Astrocyte of the cerebellum (primary cell): ENCODE results near the gene NRXN2.

ENCODE experiments used
- DNase-seq: peaks from one replicate; pipeline ENCODE4 v3.0.0-alpha.2; 2011; ENCODE audit warnings: low read depth
- H3K4me3 ChIP-seq: 2 replicates; pipeline ENCODE4 v1.5.1; 2011; ENCODE audit warnings: mild to moderate bottlenecking, low read depth, low read length, moderate library complexity
- in situ Hi-C: cut with HindIII; loops from 2 replicates; pipeline ENCODE4 v1.10.0; 2017; ENCODE audit warnings: low sequenced_read_pairs
- TF ChIP-seq, protein P1 (sequence below): IDR thresholded peaks from 2 replicates; pipeline ENCODE4 v1.5.1; 2012; ENCODE audit warnings: low read length, low read depth, moderate library complexity, mild to moderate bottlenecking; ENCODE audit errors: missing control alignments

Gene NRXN2

DNA sequence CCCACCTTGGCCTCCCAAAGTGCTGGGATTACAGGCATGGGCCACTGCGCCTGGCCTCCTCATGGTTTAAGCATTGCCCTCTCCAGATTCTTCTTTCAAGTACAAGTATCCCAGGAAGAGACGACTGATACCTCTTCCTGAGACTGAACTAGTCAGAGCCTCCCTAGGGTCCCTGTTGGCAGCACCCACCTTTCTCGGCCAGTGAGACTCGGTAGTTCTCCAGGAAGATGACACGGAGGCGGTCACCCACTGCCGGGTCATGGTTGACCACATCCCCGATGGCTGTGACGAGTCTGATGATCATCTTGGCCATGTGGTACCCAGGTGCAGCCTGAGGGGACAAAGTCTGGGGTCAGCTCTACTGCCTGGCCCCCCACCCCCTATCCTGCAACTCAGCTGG lies 28.1 kb upstream of the NRXN2 start:
- TF ChIP-seq, protein P1, sequence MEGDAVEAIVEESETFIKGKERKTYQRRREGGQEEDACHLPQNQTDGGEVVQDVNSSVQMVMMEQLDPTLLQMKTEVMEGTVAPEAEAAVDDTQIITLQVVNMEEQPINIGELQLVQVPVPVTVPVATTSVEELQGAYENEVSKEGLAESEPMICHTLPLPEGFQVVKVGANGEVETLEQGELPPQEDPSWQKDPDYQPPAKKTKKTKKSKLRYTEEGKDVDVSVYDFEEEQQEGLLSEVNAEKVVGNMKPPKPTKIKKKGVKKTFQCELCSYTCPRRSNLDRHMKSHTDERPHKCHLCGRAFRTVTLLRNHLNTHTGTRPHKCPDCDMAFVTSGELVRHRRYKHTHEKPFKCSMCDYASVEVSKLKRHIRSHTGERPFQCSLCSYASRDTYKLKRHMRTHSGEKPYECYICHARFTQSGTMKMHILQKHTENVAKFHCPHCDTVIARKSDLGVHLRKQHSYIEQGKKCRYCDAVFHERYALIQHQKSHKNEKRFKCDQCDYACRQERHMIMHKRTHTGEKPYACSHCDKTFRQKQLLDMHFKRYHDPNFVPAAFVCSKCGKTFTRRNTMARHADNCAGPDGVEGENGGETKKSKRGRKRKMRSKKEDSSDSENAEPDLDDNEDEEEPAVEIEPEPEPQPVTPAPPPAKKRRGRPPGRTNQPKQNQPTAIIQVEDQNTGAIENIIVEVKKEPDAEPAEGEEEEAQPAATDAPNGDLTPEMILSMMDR: no peak
- in situ Hi-C loops: loop anchor here (5.0 to 25.0 kb wide), 2 partner anchors 34 to 111 kb away; no protein-coding TSS in a partner anchor
- no peak overlapping the region for H3K4me3 ChIP-seq
- no peak for DNase-seq

DNA sequence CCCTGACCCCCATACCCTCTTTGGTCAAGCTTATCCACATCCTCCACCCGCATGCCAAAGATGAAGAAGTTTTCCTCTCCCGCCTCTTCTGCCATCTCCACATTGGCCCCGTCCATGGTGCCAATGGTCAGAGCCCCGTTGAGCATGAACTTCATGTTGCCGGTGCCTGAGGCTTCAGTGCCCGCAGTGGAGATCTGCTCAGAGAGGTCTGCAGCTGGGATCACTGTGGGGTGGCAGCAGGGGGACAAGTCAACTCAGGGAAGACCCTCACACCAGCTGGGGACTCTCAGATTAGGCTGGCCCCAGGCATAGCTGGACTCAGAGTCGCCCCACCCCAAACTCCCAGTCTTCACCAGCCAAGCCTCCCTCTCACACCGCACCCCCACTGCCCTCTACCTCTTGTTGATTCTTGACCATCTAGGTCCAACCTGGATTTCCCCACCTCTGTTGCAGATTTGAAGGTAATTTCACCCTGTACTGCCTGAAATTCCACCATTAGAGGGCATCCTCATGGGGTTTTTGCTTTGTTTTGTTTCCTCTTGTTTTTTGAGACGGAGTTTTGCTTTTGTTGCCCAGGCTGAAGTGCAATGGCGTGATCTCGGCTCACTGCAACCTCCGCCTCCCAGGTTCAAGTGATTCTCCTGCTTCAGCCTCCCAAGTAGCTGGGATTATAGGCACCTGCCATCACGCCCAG lies 27.5 kb upstream of the NRXN2 start:
- H3K4me3 ChIP-seq: no peak overlapping the region
- TF ChIP-seq, protein P1: peak; percentile 17
- DNase-seq: no peak
- in situ Hi-C loops: loop anchor here (5.0 to 25.0 kb wide), 2 partner anchors 33 to 112 kb away; no protein-coding TSS in a partner anchor

DNA sequence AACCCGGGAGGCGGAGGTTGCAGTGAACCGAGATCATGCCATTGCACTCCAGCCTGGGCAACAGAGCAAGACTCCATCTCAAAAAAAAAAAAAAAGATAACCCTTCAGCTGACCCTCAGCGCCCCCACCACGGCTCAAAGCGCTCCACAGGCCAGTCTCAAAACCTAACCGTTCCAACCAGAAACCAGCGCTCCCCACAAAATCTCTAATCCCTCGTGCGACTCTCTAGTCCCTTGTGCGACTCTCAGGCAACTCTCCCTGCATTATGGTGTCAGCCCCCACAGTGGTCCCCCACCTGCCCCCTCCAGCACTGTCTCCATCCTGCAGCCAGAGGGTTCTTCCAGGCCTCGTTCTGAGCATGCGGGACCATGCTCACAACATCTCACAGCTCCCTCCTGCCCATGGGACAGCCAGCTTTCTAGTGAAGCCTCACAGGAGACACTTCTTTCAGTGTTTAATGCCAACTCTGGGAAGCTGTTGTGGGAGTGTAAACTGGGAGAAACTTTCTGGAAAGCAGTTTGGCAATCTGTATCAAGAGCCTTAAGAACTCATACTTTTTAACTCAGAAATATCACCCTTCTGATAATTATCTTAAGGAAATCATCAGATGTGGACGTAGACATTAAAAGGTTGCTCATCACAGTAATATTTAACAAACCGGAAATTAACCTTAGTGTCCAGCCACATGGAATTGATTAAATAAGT lies 25.1 kb upstream of the NRXN2 start:
- in situ Hi-C loops: no loop called here
- TF ChIP-seq, protein P1: no peak
- H3K4me3 ChIP-seq: no peak overlapping the region
- no peak for DNase-seq

DNA sequence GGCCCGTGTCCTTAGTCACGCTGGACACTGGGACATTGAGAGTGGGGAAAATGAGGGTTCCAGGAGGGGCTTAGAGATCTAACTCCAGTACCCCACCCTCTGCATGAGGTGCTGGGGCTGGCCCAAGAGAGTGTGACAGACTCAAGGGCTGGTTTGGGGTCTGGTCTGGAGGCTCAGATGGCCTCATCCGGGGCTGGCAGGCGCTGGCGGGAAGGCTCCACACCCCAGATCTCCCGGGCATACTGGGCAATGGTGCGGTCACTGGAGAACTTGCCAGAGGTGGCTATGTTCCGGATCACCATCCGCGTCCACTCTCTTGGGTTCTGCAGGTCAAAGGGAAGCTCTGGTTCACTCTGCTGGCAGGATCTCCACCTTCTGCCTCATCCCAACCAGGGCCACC lies 23.5 kb upstream of the NRXN2 start:
- DNase-seq: no peak
- in situ Hi-C loops: no loop called here
- no peak overlapping the region for H3K4me3 ChIP-seq
- TF ChIP-seq, protein P1: no peak

DNA sequence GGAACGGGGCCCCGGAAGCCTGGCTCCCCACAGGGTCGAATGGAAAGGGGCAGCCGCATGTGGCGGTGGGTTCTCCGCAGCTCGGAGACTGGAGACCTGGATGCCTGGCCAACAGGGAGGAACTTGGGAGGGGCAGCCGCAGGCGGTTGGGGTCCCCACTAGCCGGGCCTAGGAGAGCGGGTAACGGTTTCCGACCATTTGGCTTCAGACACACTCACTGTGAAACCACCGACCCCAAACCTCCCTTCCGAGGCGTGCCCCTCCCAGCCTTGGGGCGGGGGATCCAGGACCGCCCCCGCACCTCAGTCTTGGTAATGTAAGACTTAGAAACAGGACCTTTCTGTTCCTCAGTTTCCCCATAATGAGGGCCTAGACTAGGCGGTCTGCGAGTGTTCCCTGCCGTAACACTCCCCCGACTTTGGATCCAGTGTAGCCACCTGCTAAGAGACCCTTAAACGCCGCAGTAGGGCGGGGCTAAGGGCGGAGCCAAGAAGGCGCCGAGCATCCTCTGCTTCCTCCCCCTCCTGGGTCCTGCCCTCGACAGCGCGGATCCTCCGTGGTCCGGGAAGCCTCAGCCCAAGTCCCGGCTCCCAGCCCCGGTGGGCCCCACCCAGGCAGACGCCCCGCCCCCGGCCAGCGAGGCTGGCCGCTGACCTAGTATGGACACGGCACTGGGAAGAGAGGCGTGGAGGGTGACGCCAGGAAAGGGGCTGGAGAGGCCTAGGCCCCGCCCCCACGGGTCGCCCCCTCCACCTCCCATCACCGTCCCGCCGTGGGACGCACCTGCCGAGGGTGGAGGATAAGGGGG lies 22.7 kb upstream of the NRXN2 start:
- in situ Hi-C loops: no loop called here
- TF ChIP-seq, protein P1: no peak
- H3K4me3 ChIP-seq: peak overlapping the region; percentile 32
- DNase-seq: no peak

DNA sequence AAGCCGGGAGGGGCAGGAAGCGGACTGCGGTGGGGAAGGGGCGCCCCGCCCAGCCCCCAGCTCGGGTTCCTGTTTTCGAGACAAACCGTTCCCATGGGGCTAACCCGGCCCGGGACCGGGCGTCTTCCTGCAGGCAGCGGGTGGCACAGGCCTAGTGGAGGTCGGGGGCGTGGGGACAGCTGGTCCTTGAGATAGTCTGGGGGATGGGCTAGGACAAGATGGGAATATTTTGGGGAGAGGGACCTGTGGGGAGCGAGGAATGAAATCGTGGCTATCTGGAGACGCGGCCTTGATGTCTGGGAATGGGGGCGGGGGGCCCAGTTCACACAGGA lies 22.2 kb upstream of the NRXN2 start:
- no peak for DNase-seq

More for the DNA sequence above, 22.2 kb upstream of the NRXN2 start:
- TF ChIP-seq, protein P1: no peak
- peak overlapping the region; percentile 32 for H3K4me3 ChIP-seq
- in situ Hi-C loops: no loop called here
